ES-I3 (cell line): ENCODE data around the gene WWOX.

ENCODE experiments used
- H3K36me3 ChIP-seq: 2 replicates; pipeline ENCODE4 v1.6.1; 2013; ENCODE audit warnings: mild to moderate bottlenecking, low read length, control low read depth, moderate library complexity; ENCODE audit not compliant: insufficient read depth
- H3K4me1 ChIP-seq: 2 replicates; pipeline ENCODE4 v1.6.1; 2013; ENCODE audit warnings: mild to moderate bottlenecking, control low read depth, low read length; ENCODE audit not compliant: insufficient read depth
- H3K9ac ChIP-seq: 2 replicates; pipeline ENCODE4 v1.6.1; 2013; ENCODE audit warnings: low read depth, mild to moderate bottlenecking, low read length, moderate library complexity
- H3K9me3 ChIP-seq: 2 replicates; pipeline ENCODE4 v1.6.1; 2013; ENCODE audit warnings: mild to moderate bottlenecking, low read length, moderate library complexity; ENCODE audit not compliant: control insufficient read depth, insufficient read depth

Gene WWOX

DNA sequence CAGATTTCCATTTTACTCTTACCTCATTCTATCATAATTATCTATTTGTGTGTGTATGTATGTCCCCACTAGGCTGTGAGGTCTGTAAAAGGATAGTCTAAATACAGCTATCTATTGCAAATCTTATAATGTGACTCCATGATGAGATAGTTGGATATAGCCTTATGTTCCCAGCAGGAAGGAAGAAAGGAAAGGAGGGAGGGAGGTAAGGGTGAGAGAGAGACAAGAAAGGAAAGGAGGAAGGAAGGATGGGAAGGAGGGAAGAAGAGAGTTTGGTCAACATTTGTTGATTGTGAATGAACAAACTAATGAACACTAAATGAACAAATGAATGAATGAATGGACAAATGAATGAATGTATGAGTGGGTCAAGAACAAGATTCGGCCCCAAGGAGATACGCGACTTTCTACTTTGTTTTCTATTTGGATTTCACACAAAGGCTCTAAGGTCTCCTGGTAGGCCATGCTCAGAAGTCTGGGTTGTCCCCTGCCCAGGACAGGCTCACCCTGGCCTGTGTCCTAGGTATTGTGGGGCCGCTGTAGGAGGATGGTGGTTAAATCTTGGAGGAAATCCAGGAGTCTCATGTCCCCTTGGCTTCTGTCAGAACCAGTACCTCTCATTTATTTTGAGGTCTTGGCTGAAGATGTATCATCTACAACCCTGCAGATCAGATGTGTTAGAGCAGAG lies 195.2 kb downstream of the WWOX start:
- no peaks in the 10 kb centered on the region; the same call in 1 of the 2 replicates for H3K9me3 ChIP-seq
- H3K36me3 ChIP-seq: no peaks in the 10 kb centered on the region; the same call in 1 of the 2 replicates
- H3K9ac ChIP-seq: no peak overlapping the region
- peaks cover 17% of the 10 kb centered on the region for H3K4me1 ChIP-seq

DNA sequence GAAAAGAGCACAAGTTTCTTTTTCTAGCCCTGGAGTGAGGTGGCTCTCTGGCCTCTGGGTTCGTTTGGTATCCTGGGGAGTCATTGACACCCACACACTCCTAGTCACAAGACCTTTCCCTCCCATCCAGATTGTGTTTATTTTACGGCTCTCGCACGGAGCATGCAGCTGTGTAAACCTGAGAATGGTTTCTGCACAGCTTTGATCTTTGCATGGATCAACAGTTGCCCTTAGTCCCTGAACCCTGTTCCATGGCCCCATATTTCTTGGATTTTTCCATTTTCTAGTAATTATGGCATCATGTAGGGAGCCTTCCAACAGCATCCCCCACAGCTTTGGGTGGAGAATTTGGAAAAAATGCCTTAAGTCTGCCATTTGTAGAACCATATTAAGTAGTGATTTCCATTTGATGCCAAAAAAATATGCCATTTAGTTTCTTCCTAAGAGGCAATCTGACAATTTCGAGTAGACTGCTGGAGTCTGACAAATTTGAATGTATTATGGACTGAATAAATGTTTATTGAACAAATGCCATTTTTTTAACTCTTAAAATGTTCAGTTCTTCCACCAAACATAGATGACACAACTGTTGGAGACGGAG lies 197.7 kb downstream of the WWOX start:
- H3K9ac ChIP-seq: no peak overlapping the region
- H3K9me3 ChIP-seq: no peaks in the 10 kb centered on the region; the same call in 1 of the 2 replicates
- H3K4me1 ChIP-seq: no peaks in the 10 kb centered on the region
- no peaks in the 10 kb centered on the region; the same call in 1 of the 2 replicates for H3K36me3 ChIP-seq

DNA sequence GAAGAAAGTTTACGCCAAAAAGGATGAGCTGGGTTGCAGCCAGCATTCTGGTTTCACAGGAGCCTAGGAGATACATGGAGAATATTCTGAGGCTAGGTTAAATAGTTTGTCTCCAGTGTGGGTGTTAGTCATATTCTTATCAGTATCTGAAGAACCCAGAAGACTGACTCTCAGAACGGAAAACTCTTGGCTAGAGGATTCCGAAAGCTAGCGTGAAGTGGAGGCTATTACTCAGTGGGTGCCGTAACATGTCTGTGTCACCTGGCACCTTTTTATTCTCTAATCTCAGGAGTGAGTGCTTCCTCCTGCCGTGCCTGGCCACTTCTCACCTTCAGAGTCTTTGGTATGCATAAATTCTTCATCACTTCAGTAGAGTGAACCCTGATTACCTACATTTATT lies 199.5 kb downstream of the WWOX start:
- no peaks in the 10 kb centered on the region for H3K4me1 ChIP-seq
- no peak overlapping the region for H3K9ac ChIP-seq

DNA sequence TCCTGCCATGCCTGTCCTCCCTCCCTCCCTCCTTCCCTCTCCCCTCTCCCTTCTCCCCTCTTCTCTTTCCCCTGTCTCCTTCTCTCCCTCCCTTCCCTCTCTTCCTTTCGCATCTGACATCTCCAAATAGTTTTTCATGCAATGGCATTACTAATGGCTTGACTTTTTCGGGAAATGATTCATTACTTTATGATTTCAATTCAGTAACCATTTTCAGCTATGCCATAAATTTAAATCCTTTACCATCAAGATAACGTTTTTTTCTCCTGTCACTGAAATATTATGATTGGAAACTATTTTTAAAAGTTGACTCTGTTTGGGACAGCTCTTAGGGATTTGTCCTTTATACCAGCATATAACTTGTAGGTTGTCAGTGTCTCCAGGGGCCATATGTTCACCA lies 201.0 kb downstream of the WWOX start:
- Histone ChIP-seq H3K36me3 (no peaks in the 10 kb centered on the region; the same call in 1 of the 2 replicates), H3K4me1 (no peaks in the 10 kb centered on the region), H3K9ac (no peak overlapping the region), H3K9me3 (no peaks in the 10 kb centered on the region)

More for the DNA sequence above, 199.5 kb downstream of the WWOX start:
- Histone ChIP-seq H3K36me3 (no peaks in the 10 kb centered on the region; the same call in 1 of the 2 replicates), H3K9me3 (no peaks in the 10 kb centered on the region; the same call in 1 of the 2 replicates)

DNA sequence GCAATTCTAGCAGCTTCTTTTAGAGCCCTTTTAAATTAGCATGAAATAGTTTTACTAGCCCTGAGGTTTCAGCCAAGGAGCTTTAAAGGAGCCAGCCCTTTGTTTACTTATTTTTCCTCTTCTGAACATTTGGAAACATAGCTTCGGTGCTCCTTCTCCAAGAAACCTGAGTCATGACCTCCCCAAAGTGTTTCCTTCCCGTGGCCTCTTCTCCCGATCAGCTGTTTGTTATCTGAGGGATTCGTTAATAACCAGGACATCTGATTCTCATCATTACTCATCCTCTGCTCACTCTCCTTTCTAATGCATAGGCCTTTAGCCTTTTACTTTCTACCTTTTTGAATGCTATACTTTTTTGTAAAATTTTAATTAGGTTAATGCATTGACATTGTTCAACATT lies 204.5 kb downstream of the WWOX start:
- Histone ChIP-seq H3K9me3 (no peaks in the 10 kb centered on the region), H3K36me3 (no peaks in the 10 kb centered on the region; the same call in 1 of the 2 replicates), H3K9ac (no peak overlapping the region), H3K4me1 (peaks cover 17% of the 10 kb centered on the region)

DNA sequence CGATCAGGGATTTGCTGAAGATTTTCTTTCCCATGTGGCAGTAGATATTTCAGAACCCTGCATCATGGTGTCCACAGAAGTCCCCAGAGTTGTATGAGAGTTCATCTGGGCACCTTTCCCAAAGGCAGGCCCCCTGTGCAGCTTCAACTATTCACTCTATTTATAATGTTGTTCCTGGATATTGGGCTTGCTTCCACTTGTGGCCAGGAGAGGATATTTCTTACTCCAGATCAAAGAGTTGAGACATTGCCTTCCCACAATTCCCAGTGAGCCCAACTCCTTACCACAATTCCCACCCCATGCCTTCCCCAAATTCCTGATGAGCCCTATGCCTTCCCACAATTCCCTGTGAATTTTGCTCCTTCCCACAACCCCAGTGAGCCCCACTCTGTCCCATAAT lies 206.9 kb downstream of the WWOX start:
- peaks cover 35% of the 10 kb centered on the region for H3K4me1 ChIP-seq
- no peaks in the 10 kb centered on the region for H3K36me3 ChIP-seq
- H3K9ac ChIP-seq: no peak overlapping the region

DNA sequence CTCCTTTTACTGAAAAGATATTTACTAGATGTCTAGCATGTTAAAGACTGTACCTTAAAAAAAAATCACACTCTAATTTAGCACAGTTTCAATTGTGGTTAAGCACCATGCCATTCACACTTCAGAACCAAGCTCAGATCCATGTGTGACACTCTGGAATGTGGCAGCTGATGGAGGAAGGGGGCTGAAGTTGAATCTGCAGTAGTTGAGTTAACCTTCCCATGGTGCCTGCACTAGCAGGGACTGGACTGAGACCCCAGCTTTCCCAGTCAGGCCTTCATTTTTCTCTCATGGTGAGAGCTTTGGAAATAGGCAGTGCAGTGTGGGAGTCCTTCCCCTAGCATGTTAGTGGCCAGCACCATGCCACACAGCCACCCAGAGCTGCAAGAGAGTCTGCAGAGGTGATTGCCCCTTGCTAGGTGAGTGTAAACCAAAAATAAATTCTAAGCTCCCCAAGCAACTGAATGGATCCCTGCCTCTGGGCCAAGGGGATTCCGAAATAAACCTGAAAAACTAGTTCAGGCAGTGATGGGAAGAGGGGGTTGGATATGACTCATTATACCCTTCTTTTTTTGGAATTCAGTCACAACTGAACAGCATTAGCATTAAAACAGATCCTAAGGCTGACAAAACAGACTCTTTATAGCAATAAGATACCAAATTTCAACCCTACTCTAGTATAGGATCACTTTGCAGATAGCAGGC lies 208.5 kb downstream of the WWOX start:
- H3K9ac ChIP-seq: no peak overlapping the region
- no peaks in the 10 kb centered on the region for H3K36me3 ChIP-seq
- peaks cover 44% of the 10 kb centered on the region for H3K4me1 ChIP-seq
- no peaks in the 10 kb centered on the region for H3K9me3 ChIP-seq

More for the DNA sequence above, 206.9 kb downstream of the WWOX start:
- H3K9me3 ChIP-seq: no peaks in the 10 kb centered on the region

DNA sequence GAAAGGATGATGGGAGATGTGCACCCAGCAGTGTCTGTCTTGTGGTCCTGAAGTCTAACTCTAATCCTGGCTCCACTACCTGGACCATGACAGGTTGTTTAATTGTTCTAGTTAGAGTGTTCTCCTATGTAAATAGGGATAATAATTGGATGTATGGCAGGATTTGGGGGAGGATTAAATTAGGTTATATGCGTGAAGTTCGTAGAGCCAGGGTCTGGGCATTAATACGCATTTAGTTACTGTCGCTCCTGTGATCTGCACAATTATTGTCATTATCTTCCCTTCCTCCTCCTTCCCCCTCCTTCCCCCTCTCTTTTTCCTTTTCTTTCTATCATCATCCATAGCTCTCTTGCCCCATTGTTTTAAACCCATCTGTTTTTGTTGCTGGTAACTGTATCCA lies 210.3 kb downstream of the WWOX start:
- Histone ChIP-seq H3K36me3 (no peaks in the 10 kb centered on the region), H3K9me3 (no peaks in the 10 kb centered on the region), H3K4me1 (peaks cover 44% of the 10 kb centered on the region), H3K9ac (no peak overlapping the region)

DNA sequence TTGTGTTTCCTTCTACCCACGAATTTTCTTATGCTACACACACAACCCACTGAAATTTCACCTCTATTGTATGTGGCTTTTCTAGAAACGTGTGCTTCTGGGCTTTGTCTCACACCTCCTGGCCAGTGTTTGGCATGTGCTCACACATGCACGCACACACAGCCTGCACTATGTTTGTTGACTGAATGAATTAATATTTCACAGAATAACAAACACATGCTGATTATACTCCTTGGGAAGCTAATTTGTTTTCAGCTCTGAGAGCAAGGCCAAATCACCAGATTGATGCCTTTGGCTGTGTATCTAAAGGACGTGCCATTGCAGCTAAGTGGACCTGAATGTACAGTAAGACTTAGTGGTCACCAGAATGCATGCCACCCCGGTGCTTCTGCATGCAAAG lies 210.7 kb downstream of the WWOX start:
- Histone ChIP-seq H3K4me1 (peaks cover 44% of the 10 kb centered on the region), H3K9me3 (no peaks in the 10 kb centered on the region), H3K9ac (no peak overlapping the region), H3K36me3 (no peaks in the 10 kb centered on the region)

DNA sequence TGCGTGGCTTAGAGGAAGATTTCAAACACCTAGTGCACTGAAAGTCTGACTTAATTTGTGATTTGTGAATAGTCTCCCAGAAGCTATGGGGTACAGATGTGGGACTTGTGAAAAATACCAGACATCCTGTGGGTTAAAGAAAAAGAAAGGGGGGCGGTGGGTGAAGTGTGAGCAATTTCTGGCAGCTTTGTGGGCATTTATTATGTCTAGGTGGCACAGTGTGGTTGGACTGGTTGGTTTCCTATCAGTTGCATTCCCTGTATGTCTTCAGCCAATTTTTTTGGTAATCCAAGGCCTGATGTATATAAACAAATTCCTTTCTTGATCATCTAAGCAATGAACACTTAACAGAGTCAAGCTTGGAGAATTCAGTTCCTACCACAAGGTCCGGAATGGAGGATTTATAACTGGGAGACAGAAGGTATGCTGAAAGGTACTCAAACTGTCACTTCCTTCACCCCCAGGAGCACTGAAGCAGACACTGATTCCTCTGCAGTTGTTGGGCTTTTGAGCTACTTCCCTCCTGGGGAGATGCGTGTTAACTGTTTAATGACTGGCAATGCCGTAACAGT lies 211.6 kb downstream of the WWOX start:
- Histone ChIP-seq H3K9ac (no peak overlapping the region; the same call in 1 of the 2 replicates), H3K9me3 (no peaks in the 10 kb centered on the region), H3K4me1 (peaks cover 44% of the 10 kb centered on the region)

DNA sequence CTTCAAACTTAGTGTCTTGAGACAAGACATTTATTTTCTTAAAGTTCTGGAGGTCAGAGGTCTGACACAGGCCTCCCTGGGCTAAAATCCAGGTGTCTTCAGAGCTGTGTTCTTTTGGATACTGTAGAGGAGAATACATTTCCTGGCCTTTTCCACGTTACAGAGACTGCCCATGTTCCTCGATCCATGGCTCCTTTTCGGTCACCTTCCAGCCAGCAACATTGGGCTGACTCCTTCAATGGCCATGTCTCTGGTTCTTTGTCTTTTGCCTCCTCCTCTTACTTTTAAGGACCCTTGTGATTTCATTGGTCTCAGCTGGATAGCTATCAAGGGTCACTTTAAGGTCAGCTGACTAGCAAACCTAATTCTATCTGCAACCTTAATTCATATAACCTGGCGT lies 212.4 kb downstream of the WWOX start:
- H3K9ac ChIP-seq: no peak overlapping the region
- no peaks in the 10 kb centered on the region for H3K36me3 ChIP-seq

More for the DNA sequence above, 211.6 kb downstream of the WWOX start:
- no peaks in the 10 kb centered on the region for H3K36me3 ChIP-seq

DNA sequence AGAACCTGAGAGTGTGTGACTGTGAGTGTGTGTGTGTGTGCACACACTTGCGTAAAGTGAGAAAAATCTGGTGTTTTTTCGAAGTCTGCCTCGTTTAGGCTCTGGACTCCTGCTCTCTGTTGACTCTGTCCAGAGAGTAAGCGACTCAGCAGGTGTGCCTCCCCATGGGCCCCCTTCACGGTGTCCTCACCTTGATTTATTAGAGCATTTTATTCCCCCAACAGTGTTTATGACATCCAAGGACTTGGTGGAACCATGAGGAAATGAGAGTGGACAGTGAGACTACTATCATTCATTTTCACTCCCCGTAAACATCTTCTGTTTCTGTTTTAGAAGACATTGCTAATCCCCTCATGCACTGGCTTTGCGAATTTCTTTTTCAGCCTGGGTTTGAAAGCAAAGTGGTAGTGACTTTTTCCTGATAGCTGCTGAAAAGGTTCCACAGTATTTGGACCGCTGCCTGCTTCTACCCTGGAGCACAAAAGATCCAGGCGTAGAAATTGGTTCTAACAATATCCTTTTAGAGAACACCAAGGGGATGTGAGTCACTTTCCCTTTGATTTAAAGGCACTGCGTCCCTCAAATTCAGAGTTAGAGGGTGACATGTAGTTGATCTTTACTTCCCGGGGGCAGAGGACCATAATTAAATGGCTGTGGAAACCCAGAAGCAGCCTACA lies 218.2 kb downstream of the WWOX start:
- Histone ChIP-seq H3K9ac (no peak overlapping the region), H3K4me1 (peaks cover 25% of the 10 kb centered on the region), H3K36me3 (no peaks in the 10 kb centered on the region), H3K9me3 (no peaks in the 10 kb centered on the region)

More for the DNA sequence above, 212.4 kb downstream of the WWOX start:
- Histone ChIP-seq H3K9me3 (no peaks in the 10 kb centered on the region), H3K4me1 (peaks cover 44% of the 10 kb centered on the region)

DNA sequence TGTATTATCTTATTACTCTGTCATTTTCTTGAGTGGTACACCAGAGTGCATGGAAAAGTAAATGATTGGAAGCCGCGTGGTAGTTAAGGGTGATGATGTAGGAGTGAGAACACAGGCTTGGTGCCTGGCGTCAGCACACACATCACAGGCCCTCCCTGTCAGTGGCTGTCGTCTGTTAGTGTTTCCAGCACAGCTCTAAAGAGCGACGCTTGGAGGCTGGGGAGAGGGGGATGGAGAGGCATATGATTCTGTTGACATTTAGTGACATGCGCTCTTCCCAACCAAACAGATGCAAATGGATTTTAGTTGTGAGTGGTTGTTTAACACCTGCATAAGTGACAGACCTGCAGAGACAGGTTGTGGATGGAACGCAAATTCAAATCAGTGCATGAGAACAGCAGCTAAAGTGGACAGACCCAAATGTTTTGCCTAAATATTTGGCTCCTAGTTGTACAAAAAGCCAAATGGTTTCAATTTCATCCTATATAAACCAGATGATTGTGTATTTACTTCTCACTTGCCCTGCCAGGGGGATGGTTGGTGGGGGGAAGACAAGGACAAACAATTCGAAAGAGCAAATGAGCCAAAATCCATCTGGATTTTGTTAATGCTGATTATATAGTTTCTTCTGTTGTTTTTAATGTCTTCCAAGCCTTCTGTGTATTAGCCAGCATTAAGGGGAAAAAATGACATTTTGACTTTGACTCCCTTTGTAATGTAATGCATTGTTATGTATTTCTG lies 222.3 kb downstream of the WWOX start:
- H3K9ac ChIP-seq: no peak overlapping the region
- H3K9me3 ChIP-seq: no peaks in the 10 kb centered on the region
- no peaks in the 10 kb centered on the region for H3K36me3 ChIP-seq
- peaks cover 38% of the 10 kb centered on the region for H3K4me1 ChIP-seq
